PC-3 (cell line): Measurements from ENCODE around the gene ZNF860.

ENCODE experiments used
- EZH2 ChIP-seq: fragments of 300-600 bp; sonication (generic); IDR thresholded peaks from one replicate; pipeline ENCODE4 v1.6.1; 2017; ENCODE audit warnings: antibody characterized with exemption, mild to moderate bottlenecking, low read length; ENCODE audit not compliant: unreplicated experiment
- EZH2phosphoT487 ChIP-seq: fragments of 300-600 bp; sonication (generic); IDR thresholded peaks from 2 replicates; pipeline ENCODE4 v1.6.1; 2018; ENCODE audit warnings: mild to moderate bottlenecking, antibody characterized with exemption, low read length, borderline replicate concordance
- TF ChIP-seq, protein P1 (sequence below): fragments of 300-600 bp; sonication (generic); conservative IDR thresholded peaks from 2 replicates; pipeline ENCODE4 v1.5.1; 2017; ENCODE audit warnings: antibody characterized with exemption, low read depth, mild to moderate bottlenecking, low read length

DNA sequence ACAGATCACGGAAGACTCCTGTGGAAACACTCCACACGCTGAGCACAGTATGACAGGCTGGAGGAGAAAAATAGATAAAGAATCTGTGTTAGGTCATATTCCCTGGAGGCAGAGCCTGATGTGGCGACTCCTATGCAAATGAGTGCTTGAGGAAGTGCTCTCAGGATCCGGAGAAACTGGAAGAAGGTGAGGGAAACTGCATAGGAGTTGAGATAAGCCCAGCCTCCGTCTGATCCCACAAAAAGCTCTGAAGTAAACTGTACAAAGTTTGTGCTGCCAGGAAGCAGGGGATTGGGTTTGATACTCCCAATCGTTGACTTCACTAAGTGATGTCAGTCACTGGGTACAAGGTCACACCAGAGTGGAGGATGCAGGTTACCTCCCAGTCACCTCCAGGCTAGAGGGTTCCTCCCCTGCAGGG lies 33.9 kb upstream of the ZNF860 start:
- TF ChIP-seq, protein P1, sequence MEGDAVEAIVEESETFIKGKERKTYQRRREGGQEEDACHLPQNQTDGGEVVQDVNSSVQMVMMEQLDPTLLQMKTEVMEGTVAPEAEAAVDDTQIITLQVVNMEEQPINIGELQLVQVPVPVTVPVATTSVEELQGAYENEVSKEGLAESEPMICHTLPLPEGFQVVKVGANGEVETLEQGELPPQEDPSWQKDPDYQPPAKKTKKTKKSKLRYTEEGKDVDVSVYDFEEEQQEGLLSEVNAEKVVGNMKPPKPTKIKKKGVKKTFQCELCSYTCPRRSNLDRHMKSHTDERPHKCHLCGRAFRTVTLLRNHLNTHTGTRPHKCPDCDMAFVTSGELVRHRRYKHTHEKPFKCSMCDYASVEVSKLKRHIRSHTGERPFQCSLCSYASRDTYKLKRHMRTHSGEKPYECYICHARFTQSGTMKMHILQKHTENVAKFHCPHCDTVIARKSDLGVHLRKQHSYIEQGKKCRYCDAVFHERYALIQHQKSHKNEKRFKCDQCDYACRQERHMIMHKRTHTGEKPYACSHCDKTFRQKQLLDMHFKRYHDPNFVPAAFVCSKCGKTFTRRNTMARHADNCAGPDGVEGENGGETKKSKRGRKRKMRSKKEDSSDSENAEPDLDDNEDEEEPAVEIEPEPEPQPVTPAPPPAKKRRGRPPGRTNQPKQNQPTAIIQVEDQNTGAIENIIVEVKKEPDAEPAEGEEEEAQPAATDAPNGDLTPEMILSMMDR: no peak
- TF ChIP-seq EZH2 (no peak), EZH2phosphoT487 (no peak)
